Measurements from ENCODE around the gene CSAG3.
"Not testable (repeated sequence)": the region's sequence is repeated elsewhere in the genome, so short reads cannot be mapped to it uniquely, and the experiment has no call there.

The CSAG3 gene

DNA sequence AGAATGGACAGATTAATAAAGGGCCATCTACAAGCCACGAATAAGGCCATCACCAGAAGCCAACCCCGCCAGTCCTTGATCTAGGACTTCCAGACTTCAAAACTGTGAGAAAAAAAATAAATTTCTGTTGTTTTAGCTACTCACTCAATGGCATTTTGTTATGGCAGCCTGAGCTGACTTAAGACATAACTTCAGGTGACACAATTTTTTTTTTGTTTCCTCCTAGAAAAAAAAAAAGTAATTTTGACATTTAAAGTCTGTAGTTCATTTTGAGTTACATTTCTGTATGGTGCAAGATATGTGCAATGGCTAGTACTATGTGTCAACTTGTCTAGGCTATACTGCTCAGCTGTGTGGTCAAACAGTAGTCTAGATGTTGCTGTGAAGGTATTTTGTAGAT lies at the start of gene CSAG3:
CSAG3 (plus strand) TSS at position 301 of the 400 bp plus-strand sequence.
- not testable (repeated sequence) for DNase-seq (ENCODE audit: low read depth, low spot score)

DNA sequence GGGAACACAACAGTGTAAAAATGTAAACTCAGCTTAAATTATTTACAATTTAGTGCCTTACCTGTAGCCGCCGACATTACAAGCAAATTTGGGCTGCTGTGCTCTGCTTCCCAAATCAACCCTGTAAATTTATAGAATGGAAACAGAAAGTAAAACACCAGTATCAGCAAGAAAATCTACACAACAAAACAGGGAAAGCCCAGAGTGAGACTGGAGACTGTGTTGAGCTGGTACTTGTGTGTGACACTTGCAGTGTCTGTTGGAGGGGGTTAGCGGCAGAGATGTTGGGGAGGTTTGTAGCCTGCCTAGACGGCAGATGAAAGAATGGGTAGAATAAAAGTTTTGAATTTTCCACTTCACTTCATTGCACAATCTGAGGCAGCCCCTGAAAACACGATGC lies 45.8 kb upstream of the CSAG3 start:
- not testable (repeated sequence) for DNase-seq (ENCODE audit: low read depth, low spot score)

- DNase-seq (ENCODE audit: low read depth, low spot score): not testable (repeated sequence)
These were observed 44.9 kb upstream of the CSAG3 start, which contains the start of gene MAGEA2B for GRCh38 chrX:152713815-152714787. MAGEA2B (plus strand) TSS chrX:152714628; CDS start chrX:152717107, 2,479 bp downstream.

- no peak for DNase-seq (ENCODE audit: low read depth, low spot score)
These were observed 33.6 kb upstream of the CSAG3 start for GRCh38 chrX:152725409-152725808.

DNA sequence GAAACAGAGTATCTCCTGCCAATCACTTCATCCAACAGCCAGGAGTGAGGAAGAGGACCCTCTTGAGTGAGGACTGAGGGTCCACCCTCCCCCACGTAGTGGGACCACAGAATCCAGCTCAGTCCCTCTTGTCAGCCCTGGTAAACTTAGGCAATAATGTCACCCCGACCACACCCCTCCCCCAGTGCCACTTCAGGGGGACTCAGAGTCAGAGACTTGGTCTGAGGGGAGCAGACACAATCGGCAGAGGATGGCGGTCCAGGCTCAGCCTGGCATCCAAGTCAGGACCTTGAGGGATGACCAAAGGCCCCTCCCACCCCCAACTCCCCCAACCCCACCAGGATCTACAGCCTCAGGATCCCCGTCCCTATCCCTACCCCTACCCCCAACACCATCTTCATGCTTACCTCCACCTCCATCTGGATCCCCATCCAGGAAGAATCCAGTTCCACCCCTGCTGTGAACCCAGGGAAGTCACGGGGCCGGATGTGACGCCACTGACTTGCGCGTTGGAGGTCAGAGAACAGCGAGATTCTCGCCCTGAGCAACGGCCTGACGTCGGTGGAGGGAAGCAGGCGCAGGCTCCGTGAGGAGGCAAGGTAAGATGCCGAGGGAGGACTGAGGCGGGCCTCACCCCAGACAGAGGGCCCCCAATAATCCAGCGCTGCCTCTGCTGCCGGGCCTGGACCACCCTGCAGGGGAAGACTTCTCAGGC lies 25.6 kb upstream of the CSAG3 start, which contains the start of the genes CSAG1 and MAGEA12:
CSAG1 (minus strand) TSS at position 461 of the 715 bp plus-strand sequence. CDS start 1,261 bp downstream, outside the sequence.
MAGEA12 (plus strand) TSS at position 497 of the 715 bp plus-strand sequence. CDS start 2,405 bp downstream, outside the sequence.
- DNase-seq (ENCODE audit: low read depth, low spot score): no peak

GRCh38 chrX:152734143-152734858 lies 24.7 kb upstream of the CSAG3 start:
- not testable (repeated sequence) for DNase-seq (ENCODE audit: low read depth, low spot score)

DNA sequence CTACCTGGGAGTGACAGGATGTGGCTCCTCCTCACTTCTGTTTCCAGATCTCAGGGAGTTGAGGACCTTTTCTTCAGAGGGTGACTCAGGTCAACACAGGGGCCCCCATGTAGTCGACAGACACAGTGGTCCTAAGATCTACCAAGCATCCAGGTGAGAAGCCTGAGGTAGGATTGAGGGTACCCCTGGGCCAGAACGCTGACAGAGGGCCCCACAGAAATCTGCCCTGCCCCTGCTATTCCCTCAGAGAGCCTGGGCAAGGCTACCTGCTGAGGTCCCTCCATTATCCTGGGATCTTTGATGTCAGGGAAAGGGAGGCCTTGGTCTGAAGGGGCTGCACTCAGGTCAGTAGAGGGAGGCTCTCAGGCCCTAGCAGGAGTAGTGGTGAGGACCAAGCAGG lies 23.9 kb upstream of the CSAG3 start:
- no peak for DNase-seq (ENCODE audit: low read depth, low spot score)

- no peak for DNase-seq (ENCODE audit: low read depth, low spot score)
These were observed 23.0 kb upstream of the CSAG3 start for GRCh38 chrX:152735860-152736511.

DNA sequence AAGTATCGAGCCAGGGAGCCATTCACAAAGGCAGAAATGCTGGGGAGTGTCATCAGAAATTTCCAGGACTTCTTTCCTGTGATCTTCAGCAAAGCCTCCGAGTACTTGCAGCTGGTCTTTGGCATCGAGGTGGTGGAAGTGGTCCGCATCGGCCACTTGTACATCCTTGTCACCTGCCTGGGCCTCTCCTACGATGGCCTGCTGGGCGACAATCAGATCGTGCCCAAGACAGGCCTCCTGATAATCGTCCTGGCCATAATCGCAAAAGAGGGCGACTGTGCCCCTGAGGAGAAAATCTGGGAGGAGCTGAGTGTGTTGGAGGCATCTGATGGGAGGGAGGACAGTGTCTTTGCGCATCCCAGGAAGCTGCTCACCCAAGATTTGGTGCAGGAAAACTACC lies 22.5 kb upstream of the CSAG3 start:
- DNase-seq (ENCODE audit: low read depth, low spot score): not testable (repeated sequence)

- DNase-seq (ENCODE audit: low read depth, low spot score): no peak
These were observed 20.5 kb upstream of the CSAG3 start for GRCh38 chrX:152738560-152738959.

GRCh38 chrX:152753686-152754650 lies 5.0 kb upstream of the CSAG3 start, which contains the start of gene MAGEA2:
MAGEA2 (minus strand) TSS chrX:152753842; CDS start chrX:152751363, 2,479 bp downstream.
- DNase-seq (ENCODE audit: low read depth, low spot score): not testable (repeated sequence)

DNA sequence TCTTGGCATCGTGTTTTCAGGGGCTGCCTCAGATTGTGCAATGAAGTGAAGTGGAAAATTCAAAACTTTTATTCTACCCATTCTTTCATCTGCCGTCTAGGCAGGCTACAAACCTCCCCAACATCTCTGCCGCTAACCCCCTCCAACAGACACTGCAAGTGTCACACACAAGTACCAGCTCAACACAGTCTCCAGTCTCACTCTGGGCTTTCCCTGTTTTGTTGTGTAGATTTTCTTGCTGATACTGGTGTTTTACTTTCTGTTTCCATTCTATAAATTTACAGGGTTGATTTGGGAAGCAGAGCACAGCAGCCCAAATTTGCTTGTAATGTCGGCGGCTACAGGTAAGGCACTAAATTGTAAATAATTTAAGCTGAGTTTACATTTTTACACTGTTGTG lies 4.1 kb upstream of the CSAG3 start:
- not testable (repeated sequence) for DNase-seq (ENCODE audit: low read depth, low spot score)

DNA sequence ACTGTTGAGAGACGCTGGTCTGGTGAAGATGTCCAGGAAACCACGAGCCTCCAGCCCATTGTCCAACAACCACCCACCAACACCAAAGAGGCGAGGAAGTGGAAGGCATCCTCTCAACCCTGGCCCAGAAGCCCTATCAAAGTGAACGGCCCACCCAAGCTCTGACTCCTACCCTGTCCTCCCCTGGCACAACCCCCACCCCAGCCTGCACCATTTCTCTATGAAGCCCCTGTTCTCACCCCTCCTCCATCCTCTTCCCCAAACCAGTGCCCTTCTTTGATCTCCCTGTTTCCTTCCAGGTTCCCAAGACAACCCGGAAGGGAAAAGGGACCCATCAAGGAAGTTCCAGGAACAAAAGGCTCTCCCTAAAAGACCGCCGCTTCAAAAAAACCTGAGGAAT lies 526 bp downstream of the CSAG3 start:
- not testable (repeated sequence) for DNase-seq (ENCODE audit: low read depth, low spot score)

GRCh38 chrX:152761582-152761981 lies 2.6 kb downstream of the CSAG3 start:
- not testable (repeated sequence) for DNase-seq (ENCODE audit: low read depth, low spot score)

- DNase-seq (ENCODE audit: low read depth, low spot score): not testable (repeated sequence)
These were observed 7.5 kb downstream of the CSAG3 start for GRCh38 chrX:152766562-152766961.

DNA sequence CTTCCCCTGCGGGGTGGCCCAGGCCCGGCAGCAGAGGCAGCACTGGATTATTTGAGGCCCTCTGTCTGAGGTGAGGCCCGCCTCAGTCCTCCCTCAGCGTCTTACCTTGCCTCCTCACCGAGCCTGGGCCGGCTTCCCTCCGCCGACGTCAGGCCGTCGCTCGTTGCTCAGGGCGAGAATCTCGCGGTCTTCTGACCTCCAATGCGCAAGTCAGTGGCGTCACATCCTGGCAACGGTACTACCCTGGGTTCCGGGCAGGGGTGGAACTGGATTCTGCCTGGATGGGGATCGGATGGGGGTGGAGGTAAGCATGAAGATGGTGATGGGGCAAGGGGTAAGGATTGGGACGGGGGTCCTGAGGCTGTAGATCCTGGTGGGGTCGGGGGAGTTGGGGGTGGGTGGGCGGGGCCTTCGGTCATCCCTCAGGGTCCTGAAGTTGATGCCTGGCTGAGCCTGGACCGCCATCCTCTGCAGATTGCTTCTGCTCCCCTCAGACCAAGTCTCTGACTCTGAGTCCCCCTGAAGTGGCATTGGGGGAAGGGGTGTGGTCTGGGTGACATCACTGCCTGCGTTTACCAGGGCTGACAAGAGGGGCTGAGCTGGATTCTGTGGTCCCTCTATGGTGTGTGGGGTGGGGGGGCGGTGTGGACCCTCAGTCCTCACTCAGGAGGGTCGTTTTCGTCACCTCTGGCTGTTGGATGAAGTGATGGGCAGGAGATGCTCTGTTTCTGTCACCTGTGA lies 10.7 kb downstream of the CSAG3 start, which contains the start of gene MAGEA6:
MAGEA6 (minus strand) TSS at position 141 of the 741 bp plus-strand sequence. CDS start 2,039 bp downstream, outside the sequence.
- not testable (repeated sequence) for DNase-seq (ENCODE audit: low read depth, low spot score)

DNA sequence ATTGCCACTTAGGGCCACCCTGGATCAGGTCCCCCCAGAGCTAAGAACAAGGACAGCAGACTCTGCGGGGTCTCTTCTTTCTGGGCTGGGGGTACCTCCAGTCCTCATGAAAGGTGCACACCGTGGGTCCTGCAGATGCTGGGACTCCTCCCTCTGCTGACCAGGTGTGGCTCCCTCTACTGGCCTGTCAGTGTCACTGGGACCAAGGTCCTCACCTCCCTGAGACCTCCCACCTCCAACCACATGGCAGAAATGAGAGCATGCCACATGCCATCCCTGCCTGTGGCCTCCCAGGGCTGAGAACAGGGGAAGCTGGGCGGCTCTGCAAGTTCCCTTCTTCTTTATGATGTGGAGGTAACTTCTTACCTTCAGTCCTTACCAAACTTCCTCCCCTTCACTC lies 28.0 kb downstream of the CSAG3 start:
- DNase-seq (ENCODE audit: low read depth, low spot score): not testable (repeated sequence)

DNA sequence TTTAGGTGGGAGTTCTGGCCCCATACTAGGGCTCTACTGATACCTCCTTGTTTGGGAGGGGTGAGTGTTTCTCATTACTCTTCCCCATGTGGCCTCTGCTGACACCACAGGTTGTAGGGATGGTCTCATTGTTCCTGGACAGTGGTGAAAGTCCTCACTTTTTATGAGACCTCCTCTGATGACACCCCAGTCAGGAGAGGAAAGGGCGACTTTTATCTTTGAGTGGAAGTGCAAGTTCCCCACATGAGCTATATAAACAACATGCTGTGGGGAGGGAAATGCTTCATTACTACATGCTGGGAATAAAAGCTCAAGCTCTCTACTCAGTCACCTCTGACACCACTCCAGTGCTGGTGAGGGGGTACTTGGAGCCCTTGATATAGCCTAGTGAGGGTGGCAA lies 39.9 kb downstream of the CSAG3 start:
- DNase-seq (ENCODE audit: low read depth, low spot score): no peak

- DNase-seq (ENCODE audit: low read depth, low spot score): no peak
These were observed 47.0 kb downstream of the CSAG3 start for GRCh38 chrX:152806035-152806434.

Data from astrocyte of the hippocampus (primary cell).